ENCODE measurements around the gene RALGPS2.

Gene RALGPS2

GRCh38 chr1:178935610-178936009, 210.6 kb downstream of the RALGPS2 start:
- no peak for TF ChIP-seq CTCF (IDR thresholded peaks at IDR 0.05; ENCODE audit: extremely low read depth, missing control alignments)

GRCh38 chr1:178937695-178938094, 212.7 kb downstream of the RALGPS2 start:
- TF ChIP-seq CTCF (IDR thresholded peaks at IDR 0.05; ENCODE audit: extremely low read depth, missing control alignments) = no peak

More at GRCh38 chr1:178935610-178936009, 210.6 kb downstream of the RALGPS2 start:
- no peak for DNase-seq (ENCODE audit: low spot score)

GRCh38 chr1:178938101-178938958, 213.3 kb downstream of the RALGPS2 start:
- TF ChIP-seq CTCF (IDR thresholded peaks at IDR 0.05; ENCODE audit: extremely low read depth, missing control alignments) = no peak
- DNase-seq (ENCODE audit: low spot score) = no peak

More at GRCh38 chr1:178937695-178938094, 212.7 kb downstream of the RALGPS2 start:
- no peak for DNase-seq (ENCODE audit: low spot score)

GRCh38 chr1:178938959-178939317, 213.9 kb downstream of the RALGPS2 start:
- no peak for TF ChIP-seq CTCF (IDR thresholded peaks at IDR 0.05; ENCODE audit: extremely low read depth, missing control alignments)
- no peak for DNase-seq (ENCODE audit: low spot score)

GRCh38 chr1:178939338-178940067, 214.5 kb downstream of the RALGPS2 start:
- no peak for TF ChIP-seq CTCF (IDR thresholded peaks at IDR 0.05; ENCODE audit: extremely low read depth, missing control alignments)
- no peak for DNase-seq (ENCODE audit: low spot score)

- DNase-seq (ENCODE audit: low spot score) = no peak
- no peak for TF ChIP-seq CTCF (IDR thresholded peaks at IDR 0.05; ENCODE audit: extremely low read depth, missing control alignments)
Measured at GRCh38 chr1:178940068-178940765, 215.2 kb downstream of the RALGPS2 start.
